BJ (cell line): ENCODE data around the gene LCT. TPM values are rescaled to one million over a fixed set of nuclear protein-coding genes. Genes with fewer than 3 reads are reported as not detected.

Experiments used
- CTCF ChIA-PET: fragments of 350-600 bp; formaldehyde crosslinking; extraction: SDS; loops from one replicate; lab custom pipeline; 2021; ENCODE audit warnings: antibody characterized with exemption, inconsistent platforms; lab: Yijun Ruan, JAX
- POLR2A ChIA-PET: fragments of 300-600 bp; sonication (Branson Sonifier 250); formaldehyde crosslinking; extraction: SDS; loops from one replicate; lab custom pipeline; 2021; ENCODE audit warnings: antibody characterized with exemption; lab: Charles Lee
- DNase-seq: peaks from one replicate; pipeline ENCODE4 v3.0.0-alpha.2; 2011; ENCODE audit warnings: low read depth
- H3K27me3 ChIP-seq: 2 replicates; pipeline ENCODE4 v1.6.0; 2011; ENCODE audit warnings: low read length; ENCODE audit not compliant: control insufficient read depth, insufficient read depth
- H3K36me3 ChIP-seq: 2 replicates; pipeline ENCODE4 v1.5.1; 2011; ENCODE audit warnings: low read length; ENCODE audit not compliant: control insufficient read depth, insufficient read depth
- H3K4me3 ChIP-seq: 2 replicates; pipeline ENCODE4 v1.5.1; 2011; ENCODE audit warnings: low read depth, mild to moderate bottlenecking, control low read depth, low read length
- polyA plus RNA-seq: library from polyadenylated mRNA; depleted of rRNA; stranded (reverse); fragments of >200 nt; gene quantifications from 2 replicates; pipeline ENCODE4 v1.2.3, GENCODE V29; 2011
- TF ChIP-seq, protein P1 (sequence below): IDR thresholded peaks from 2 replicates; pipeline ENCODE4 v1.5.1; 2011; ENCODE audit warnings: low read depth, mild to moderate bottlenecking, control low read depth, inconsistent platforms, low read length, moderate library complexity; ENCODE audit not compliant: insufficient read depth

Gene LCT
- polyA plus RNA-seq, 1 experiment: not detected

DNA sequence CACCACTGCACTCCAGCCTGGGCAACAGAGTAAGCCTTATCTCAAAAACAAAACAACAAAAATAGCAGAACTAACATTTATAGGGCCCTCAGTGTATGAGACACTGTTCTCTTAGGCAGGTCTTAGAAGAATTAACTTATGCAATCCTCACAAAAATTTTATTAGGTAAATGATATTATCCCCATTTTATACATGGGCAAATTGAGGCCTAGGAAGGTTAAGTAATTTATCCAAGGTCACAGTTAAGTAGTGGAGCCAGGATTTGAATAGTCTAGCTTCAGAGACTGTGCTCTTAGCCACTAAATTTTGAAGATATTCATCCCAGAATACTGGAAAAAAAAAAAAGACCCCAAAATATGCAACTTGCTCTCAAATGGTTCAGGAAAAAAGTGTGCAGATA, 16.4 kb upstream of the LCT start:
- ChIA-PET CTCF (no interaction called here), POLR2A (no interaction called here)
- no peak for DNase-seq
- TF ChIP-seq, protein P1, sequence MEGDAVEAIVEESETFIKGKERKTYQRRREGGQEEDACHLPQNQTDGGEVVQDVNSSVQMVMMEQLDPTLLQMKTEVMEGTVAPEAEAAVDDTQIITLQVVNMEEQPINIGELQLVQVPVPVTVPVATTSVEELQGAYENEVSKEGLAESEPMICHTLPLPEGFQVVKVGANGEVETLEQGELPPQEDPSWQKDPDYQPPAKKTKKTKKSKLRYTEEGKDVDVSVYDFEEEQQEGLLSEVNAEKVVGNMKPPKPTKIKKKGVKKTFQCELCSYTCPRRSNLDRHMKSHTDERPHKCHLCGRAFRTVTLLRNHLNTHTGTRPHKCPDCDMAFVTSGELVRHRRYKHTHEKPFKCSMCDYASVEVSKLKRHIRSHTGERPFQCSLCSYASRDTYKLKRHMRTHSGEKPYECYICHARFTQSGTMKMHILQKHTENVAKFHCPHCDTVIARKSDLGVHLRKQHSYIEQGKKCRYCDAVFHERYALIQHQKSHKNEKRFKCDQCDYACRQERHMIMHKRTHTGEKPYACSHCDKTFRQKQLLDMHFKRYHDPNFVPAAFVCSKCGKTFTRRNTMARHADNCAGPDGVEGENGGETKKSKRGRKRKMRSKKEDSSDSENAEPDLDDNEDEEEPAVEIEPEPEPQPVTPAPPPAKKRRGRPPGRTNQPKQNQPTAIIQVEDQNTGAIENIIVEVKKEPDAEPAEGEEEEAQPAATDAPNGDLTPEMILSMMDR: no peak
- Histone ChIP-seq H3K27me3 (no peaks in the 10 kb centered on the region), H3K4me3 (no peak overlapping the region), H3K36me3 (peaks cover 5% of the 10 kb centered on the region)

DNA sequence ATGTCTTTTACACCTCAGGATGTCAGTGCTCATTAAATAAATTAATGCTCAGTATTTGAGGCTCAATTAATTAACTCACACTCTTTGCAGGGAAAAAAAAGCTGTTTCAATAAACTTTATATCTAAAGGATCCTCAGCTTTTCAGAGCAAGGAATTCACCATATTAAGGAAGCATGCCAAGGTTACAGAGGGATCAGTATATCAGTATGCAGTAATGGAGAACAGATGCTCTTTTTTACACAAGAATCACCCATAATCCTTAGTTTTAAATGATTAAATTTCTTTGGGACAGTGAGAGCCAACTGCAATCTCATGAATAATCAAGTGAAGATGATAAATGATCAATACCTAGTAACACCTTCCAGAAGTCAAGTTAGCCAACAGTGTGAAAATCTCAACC, 14.9 kb upstream of the LCT start:
- ChIA-PET POLR2A (no interaction called here), CTCF (no interaction called here)
- no peak for DNase-seq
- TF ChIP-seq, protein P1: no peak
- peaks cover 2% of the 10 kb centered on the region; the same call in 1 of the 2 replicates for H3K36me3 ChIP-seq
- no peak overlapping the region for H3K4me3 ChIP-seq
- H3K27me3 ChIP-seq: no peaks in the 10 kb centered on the region

DNA sequence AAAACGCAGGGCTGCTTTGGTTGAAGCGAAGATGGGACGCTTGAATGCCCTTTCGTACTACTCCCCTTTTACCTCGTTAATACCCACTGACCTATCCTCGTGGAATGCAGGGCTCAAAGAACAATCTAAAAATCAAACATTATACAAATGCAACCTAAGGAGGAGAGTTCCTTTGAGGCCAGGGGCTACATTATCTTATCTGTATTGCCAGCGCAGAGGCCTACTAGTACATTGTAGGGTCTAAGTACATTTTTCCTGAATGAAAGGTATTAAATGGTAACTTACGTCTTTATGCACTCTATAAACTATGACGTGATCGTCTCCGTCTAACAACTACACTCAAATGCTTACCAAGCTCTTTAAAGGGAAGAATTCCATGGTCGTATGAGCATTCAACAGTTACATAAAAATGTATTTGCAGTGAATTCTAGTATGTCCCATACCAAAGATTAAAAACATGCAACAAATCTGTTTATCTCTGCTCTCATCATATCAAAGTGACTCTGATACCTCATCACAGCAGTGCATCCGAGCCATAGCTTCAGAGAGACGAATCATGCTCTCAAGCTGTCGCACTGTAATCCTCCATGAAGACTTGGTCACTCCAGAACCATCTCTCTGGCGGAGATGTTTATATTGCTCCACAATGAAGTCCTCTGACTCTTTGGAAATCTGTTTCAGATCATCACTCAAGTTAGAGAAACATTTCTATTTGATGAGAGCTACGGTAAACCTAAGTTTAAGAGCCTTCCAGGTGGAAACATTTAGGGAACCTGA, 14.1 kb upstream of the LCT start:
- TF ChIP-seq, protein P1: no peak
- Histone ChIP-seq H3K4me3 (no peak overlapping the region), H3K36me3 (peaks cover under 1% of the 10 kb centered on the region; the same call in 1 of the 2 replicates), H3K27me3 (no peaks in the 10 kb centered on the region)
- POLR2A ChIA-PET: no interaction called here
- DNase-seq: no peak
- CTCF ChIA-PET: no interaction called here

DNA sequence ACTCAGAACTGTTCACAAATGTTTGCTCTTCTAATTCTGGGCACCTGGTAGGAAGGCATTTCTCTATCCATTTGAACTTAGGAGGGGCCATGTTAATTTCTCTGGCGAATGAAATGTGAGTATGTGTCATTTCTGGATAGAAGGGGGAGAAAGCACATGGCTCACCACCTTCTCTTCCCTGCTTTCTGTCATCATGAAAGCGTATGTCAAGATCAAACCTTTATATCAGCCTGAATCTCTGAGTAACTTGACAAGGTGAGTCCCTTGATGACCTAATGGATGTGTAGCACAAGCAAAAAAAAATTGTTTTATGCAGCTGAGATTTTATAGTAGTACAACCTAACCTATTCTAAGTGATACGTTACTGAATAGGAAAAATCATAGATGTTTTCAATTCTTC, 12.1 kb upstream of the LCT start:
- Histone ChIP-seq H3K36me3 (peaks cover 2% of the 10 kb centered on the region; the same call in 1 of the 2 replicates), H3K27me3 (no peaks in the 10 kb centered on the region), H3K4me3 (no peak overlapping the region)
- CTCF ChIA-PET: interaction anchor here (1.0 kb wide), 1 partner anchor 9 kb away, joined by 3 read pairs; no protein-coding TSS in a partner anchor
- POLR2A ChIA-PET: no interaction called here
- DNase-seq: no peak
- TF ChIP-seq, protein P1: no peak

DNA sequence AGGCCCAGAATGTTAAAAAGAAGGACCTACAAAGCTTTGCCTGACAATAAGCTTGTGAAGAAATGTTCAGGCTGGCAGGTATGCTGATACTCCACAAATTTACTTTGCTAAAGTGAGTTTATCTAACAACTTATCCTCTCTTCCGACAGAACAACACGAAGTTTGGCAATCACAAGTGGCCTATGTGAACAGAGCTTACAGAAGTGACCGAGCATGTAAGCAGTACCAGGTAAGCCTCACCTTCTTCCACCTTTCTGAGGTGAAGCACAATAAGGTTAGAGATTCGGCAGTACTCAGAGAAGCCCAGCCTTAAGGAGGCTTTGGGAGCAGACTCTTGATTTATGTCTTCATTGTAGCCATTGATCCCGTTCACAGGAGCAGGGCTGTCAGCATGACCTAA, 9.0 kb upstream of the LCT start:
- no peak for DNase-seq
- ChIA-PET POLR2A (no interaction called here), CTCF (interaction anchor here (1.1 kb wide), 1 partner anchor 20 kb away, joined by 3 read pairs; no protein-coding TSS in a partner anchor)
- H3K36me3 ChIP-seq: peaks cover 2% of the 10 kb centered on the region; the same call in 1 of the 2 replicates
- H3K27me3 ChIP-seq: no peaks in the 10 kb centered on the region
- TF ChIP-seq, protein P1: no peak
- H3K4me3 ChIP-seq: no peak overlapping the region
